ENCODE measurements around the gene XCR1.

GRCh38 chr3:45991341-45991740 is 35.9 kb downstream of the XCR1 start:
- TF ChIP-seq CTCF (tag by site-specific recombination; IDR thresholded peaks at IDR 0.05) (no peak), KLF7 (tag by site-specific recombination; IDR thresholded peaks at IDR 0.05; ENCODE audit: borderline replicate concordance) (no peak), ZNF394 (tag by site-specific recombination; IDR thresholded peaks at IDR 0.05; ENCODE audit: borderline replicate concordance) (no peak)

Data from HEK293 (cell line).